HAP-1 (cell line): Measurements from ENCODE around the gene ADGRF5.
"Not testable (repeated sequence)": the region's sequence is repeated elsewhere in the genome, so short reads cannot be mapped to it uniquely, and the experiment has no call there.

Experiments used
- DNase-seq, 2 experiments: peaks; one replicate each; pipeline ENCODE4 v3.0.0-alpha.2; 2016 to 2020; ENCODE audit warnings: low spot score in 2 of 2
- H3K27me3 ChIP-seq: fragments of 250-450 bp; sonication (Bioruptor Pico); 2 replicates; pipeline ENCODE4 v1.5.1; 2020; ENCODE audit warnings: low read depth, mild to moderate bottlenecking, moderate library complexity
- H3K36me3 ChIP-seq: fragments of 250-450 bp; sonication (Bioruptor Pico); replicated peaks from 2 replicates; pipeline ENCODE4 v1.5.1; 2020; ENCODE audit warnings: mild to moderate bottlenecking
- H3K4me1 ChIP-seq: fragments of 250-450 bp; sonication (Bioruptor Pico); 2 replicates; pipeline ENCODE4 v1.5.1; 2020; ENCODE audit warnings: mild to moderate bottlenecking
- H3K4me3 ChIP-seq: fragments of 250-450 bp; sonication (Bioruptor Pico); 2 replicates; pipeline ENCODE4 v1.5.1; 2020; ENCODE audit warnings: mild to moderate bottlenecking, moderate library complexity
- H3K9me3 ChIP-seq: fragments of 250-450 bp; sonication (Bioruptor Pico); 2 replicates; pipeline ENCODE4 v1.5.1; 2020; ENCODE audit warnings: mild to moderate bottlenecking, moderate library complexity
- in situ Hi-C: fragments of 300-500 bp; cut with MboI; formaldehyde crosslinking; loops from 3 replicates; pipeline ENCODE4 v1.14.3; 2020; ENCODE audit warnings: low sequenced_read_pairs, inconsistent platforms, mixed read lengths

ADGRF5 gene

DNA sequence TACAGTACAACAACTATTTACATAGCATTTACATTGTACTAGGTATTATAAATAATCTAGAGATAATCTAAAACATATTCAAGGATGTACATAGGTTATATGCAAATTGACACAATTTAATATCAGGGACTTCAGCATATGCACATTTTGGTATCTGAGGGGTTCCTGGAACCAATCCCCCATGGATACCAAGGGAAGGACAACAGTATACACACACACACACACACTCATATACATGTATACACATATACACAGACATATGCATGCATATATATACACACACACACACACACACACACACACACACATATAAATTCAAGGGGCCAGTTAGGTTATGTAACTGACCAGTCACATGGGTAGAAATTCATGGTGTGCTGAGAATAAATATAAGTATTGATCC, 24.9 kb downstream of the ADGRF5 start:
- no peaks in the 10 kb centered on the region for H3K4me1 ChIP-seq
- in situ Hi-C loops, result no loop called here
- H3K4me3 ChIP-seq, result no peak overlapping the region
- no peaks in the 10 kb centered on the region for H3K36me3 ChIP-seq
- no peaks in the 10 kb centered on the region for H3K9me3 ChIP-seq
- DNase-seq, result no peak
- no peaks in the 10 kb centered on the region for H3K27me3 ChIP-seq

DNA sequence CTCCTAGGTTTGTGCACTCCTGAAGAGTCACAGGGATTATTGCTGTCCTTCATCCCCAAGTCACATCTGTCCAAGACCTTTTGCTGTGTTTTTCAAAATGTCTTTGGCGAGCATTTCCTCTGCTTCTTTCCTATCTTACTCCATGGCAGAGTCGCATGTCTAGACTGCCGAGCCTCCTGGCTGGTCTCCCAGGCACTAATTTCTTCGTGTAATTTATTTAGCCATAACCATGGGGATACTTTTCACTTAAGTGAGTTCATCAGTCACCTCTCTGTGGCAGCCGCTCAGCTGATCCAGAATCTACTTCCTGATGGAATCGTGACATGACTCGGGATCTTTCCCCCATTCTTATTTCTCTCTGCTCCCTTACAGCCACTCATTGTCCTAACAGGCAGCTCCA, 25.8 kb downstream of the ADGRF5 start:
- no peaks in the 10 kb centered on the region for H3K9me3 ChIP-seq

DNA sequence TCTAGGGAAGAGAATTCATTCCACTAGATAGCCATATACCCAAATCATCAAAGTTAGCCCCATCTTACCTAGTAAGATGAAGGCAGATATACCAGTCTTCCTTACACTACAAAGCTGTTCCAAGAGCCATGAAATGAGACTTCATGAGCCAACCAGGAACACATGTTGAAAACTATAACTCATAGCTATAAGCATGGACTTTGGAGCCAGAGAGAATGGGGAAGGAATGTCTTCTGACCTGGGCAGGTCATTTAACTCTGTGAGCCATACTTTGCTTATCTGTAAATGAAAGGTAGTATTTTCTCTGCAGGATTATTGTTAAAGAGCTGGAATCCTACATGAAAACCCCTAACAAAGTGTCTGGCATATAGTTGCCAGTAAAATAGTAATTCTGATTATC, 27.3 kb downstream of the ADGRF5 start:
- H3K36me3 ChIP-seq, result no peaks in the 10 kb centered on the region
- H3K4me3 ChIP-seq, result no peak overlapping the region
- DNase-seq, result no peak
- no peaks in the 10 kb centered on the region for H3K27me3 ChIP-seq
- no peaks in the 10 kb centered on the region for H3K9me3 ChIP-seq
- H3K4me1 ChIP-seq, result no peaks in the 10 kb centered on the region
- in situ Hi-C loops, result no loop called here

More for the DNA sequence above, 25.8 kb downstream of the ADGRF5 start:
- H3K4me1 ChIP-seq, result no peaks in the 10 kb centered on the region
- no peaks in the 10 kb centered on the region for H3K36me3 ChIP-seq
- in situ Hi-C loops, result no loop called here
- no peak for DNase-seq
- H3K27me3 ChIP-seq, result no peaks in the 10 kb centered on the region
- no peak overlapping the region for H3K4me3 ChIP-seq

DNA sequence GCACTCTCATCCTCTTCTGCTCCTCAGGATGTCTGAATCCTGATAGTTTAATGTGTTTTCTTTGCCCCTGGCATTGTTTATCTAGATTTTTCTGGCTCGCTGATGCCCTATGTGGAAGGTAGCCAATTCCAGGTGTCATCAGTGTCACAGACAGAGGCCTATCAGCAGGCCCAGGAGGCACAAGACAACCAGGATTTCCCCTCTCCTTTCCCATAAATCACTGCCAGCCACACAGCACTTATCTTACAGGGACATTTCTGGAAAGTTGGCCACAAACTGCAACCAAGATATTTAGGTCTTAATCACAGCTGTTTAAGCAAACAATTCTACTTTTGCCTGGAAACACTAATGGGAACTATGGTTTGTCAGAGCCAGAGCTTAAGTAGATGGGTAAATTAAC, 28.1 kb downstream of the ADGRF5 start:
- no peaks in the 10 kb centered on the region for H3K27me3 ChIP-seq
- no peak overlapping the region for H3K4me3 ChIP-seq
- no peak for DNase-seq
- no peaks in the 10 kb centered on the region for H3K36me3 ChIP-seq
- in situ Hi-C loops, result no loop called here
- H3K9me3 ChIP-seq, result no peaks in the 10 kb centered on the region
- H3K4me1 ChIP-seq, result no peaks in the 10 kb centered on the region

DNA sequence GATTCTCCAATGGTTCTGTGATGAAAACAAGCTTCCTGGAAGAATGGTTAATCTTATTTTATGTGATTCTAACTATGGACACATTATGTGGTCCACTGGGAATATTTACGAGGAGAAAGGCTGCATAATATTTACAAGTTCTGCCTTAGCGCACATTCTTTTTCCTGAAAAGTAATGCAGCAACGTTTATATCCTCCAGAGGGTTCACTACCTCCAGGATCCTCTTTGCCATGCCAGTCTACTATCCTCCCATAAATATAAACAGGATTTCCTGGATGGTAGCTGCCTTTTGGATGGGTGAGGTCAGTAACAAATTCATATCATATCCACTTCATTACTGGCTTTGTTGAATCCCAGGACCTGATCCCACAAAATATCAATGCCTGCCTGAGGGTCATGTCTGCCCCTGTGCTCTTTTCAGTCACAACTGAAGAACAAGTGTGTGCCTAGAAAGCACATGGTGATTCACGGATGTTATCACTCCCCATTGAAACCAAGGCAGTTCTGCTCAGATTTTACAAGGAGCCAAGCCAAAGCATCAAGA, 30.4 kb downstream of the ADGRF5 start:
- no peaks in the 10 kb centered on the region for H3K27me3 ChIP-seq
- H3K9me3 ChIP-seq, result no peaks in the 10 kb centered on the region
- no peaks in the 10 kb centered on the region for H3K36me3 ChIP-seq
- no peaks in the 10 kb centered on the region for H3K4me1 ChIP-seq
- no peak overlapping the region for H3K4me3 ChIP-seq
- DNase-seq, result no peak
- in situ Hi-C loops, result no loop called here

DNA sequence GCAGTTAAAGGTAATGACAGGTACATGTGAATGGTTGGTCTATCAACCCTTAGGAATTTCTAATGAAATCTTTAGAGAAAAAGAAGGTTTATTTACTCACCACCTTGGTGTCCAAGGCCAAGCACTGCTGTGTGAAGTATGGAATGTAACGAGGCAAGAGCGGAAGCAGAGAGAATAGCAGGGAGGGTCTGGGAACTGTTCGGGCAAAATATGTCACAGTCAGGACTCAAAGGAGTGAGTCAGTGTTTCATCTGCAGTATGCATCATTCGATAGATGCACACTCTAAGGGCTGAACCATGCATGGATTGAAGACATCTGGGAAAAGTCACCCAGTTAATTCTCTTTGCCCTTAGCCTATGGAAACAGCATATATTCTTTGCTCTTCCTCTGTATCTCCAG, 33.2 kb downstream of the ADGRF5 start:
- H3K4me1 ChIP-seq, result no peaks in the 10 kb centered on the region
- DNase-seq, result no peak
- in situ Hi-C loops, result no loop called here
- H3K4me3 ChIP-seq, result no peak overlapping the region
- no peaks in the 10 kb centered on the region for H3K27me3 ChIP-seq
- no peaks in the 10 kb centered on the region for H3K36me3 ChIP-seq
- no peaks in the 10 kb centered on the region for H3K9me3 ChIP-seq

DNA sequence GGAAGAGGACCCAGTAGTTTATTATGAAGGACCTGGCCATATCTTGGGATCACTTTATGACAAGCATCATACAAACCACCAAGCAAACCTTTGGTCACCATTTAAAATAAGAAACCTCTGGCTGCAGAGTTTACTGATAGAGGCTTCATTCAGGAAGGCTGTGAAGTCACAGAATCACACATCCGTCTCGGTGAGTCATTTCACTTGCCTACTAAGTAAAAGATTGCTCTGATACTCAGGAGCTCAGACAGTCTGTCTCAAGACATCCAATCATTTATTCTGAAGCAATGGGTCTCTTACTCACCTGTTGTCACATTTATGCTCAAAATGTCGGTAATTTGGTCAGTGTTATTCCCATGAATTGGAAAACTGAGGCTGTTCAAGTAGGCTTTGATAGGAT, 33.7 kb downstream of the ADGRF5 start:
- Histone ChIP-seq H3K36me3 (no peaks in the 10 kb centered on the region), H3K27me3 (no peaks in the 10 kb centered on the region), H3K4me1 (no peaks in the 10 kb centered on the region), H3K4me3 (no peak overlapping the region), H3K9me3 (no peaks in the 10 kb centered on the region)
- no peak for DNase-seq
- in situ Hi-C loops, result no loop called here

DNA sequence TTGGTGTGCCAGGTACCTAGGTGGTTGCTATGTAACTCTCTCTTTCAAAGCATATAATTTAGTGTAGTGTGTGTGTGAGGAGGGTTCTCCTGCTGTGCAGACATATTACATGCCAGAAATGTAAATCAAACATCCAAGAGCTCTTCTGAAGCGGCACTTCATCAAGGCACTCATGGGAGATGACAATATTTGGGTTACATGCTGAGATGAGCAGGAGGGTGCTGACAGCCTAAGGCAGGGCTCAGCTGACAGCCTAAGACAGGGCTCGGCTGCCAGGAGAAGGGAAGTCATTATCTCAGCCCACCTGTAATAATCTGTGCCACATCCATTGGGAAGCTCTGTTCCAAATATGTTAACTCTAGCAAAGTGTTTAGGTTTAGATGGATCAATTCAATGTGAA, 39.1 kb downstream of the ADGRF5 start:
- Histone ChIP-seq H3K4me3 (no peak overlapping the region), H3K36me3 (no peaks in the 10 kb centered on the region), H3K9me3 (no peaks in the 10 kb centered on the region), H3K27me3 (no peaks in the 10 kb centered on the region), H3K4me1 (no peaks in the 10 kb centered on the region)
- in situ Hi-C loops, result no loop called here
- no peak for DNase-seq

DNA sequence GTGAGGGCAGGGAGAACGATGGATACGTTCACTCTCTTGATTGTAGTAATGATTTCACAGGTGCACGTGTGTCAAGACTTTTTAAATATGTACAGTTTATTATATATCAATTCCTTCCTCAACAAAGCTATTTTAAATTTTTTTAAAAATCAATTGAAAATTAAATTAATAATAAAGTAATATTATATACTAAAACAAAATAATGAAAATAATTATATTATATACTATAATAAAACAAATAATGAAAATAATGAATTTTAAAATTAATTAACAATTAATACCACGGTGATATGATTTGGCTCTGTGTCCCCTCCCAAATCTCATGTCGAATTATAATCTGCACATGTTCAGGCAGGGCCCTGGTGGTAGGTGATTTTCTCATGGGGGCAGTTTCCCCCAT, 42.7 kb downstream of the ADGRF5 start:
- Histone ChIP-seq H3K9me3 (no peaks in the 10 kb centered on the region), H3K36me3 (no peaks in the 10 kb centered on the region), H3K4me1 (no peaks in the 10 kb centered on the region), H3K4me3 (no peak overlapping the region), H3K27me3 (no peaks in the 10 kb centered on the region)
- DNase-seq, result no peak
- in situ Hi-C loops, result no loop called here

DNA sequence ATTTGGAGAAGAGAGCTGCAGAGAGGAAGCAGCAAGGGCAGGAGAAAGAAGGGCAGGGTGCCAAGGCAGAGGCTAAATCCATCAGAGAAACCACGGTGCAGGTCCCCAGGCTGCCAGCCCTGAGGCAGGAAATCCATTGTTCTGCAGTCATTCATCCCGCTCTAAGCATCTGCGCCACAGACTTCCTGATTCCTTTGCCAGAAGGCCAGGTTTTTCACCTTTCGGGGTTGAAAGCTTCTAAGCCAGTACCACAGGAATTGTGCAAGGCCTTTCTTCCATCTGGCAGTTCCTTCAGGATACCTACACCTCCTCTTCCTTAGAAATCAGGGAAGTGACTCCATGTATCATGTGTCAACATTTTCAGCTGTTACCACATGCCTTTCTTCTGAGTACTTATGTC, 45.6 kb downstream of the ADGRF5 start:
- H3K4me3 ChIP-seq, result no peak overlapping the region
- in situ Hi-C loops, result no loop called here
- DNase-seq, result no peak
- H3K27me3 ChIP-seq, result peaks cover 2% of the 10 kb centered on the region
- H3K4me1 ChIP-seq, result no peaks in the 10 kb centered on the region
- no peaks in the 10 kb centered on the region for H3K36me3 ChIP-seq
- H3K9me3 ChIP-seq, result no peaks in the 10 kb centered on the region

DNA sequence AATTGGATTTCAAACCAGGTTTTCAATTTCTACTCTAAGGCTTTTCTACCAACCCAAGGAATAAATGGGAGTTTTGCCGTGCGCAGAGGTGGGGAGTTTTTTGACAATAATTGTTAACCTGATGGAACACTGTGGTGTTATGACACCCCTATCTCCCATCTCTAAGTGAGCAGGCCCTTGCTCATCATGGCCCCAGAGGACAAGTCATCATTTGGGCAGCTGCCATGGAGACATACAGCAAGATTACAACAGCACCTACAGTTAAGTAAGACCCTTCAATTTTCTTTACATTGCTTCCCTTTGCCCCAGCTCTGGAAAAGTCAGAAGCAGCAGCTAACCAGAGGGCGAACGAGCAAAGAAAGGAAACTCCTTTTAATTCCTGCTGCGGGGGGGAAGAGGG, 54.3 kb downstream of the ADGRF5 start:
- Histone ChIP-seq H3K4me3 (no peak overlapping the region), H3K27me3 (peaks cover 2% of the 10 kb centered on the region; the same call in 1 of the 2 replicates), H3K4me1 (no peaks in the 10 kb centered on the region), H3K36me3 (no peaks in the 10 kb centered on the region), H3K9me3 (no peaks in the 10 kb centered on the region)
- in situ Hi-C loops, result loop anchor here (25.0 kb wide), 1 partner anchor 120 kb away; no protein-coding TSS in a partner anchor
- DNase-seq, result no peak

DNA sequence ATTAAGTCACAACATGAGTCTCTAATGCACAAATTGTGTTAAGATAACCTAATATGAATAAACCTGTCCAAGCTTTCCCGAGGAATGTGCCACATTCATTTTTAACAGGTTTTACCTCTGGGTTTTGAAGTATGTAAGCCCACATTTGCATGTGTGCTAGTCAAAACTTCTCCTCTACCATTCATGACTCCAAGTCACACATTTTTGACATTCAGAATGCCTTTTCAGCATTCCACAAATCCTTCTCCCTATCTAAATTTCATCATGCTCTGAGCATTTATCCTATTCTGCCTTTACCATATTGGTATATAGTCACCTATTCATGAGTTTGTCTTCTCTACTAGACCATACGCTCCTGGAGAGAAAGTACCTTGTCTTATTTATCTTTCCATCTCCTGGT, 56.5 kb downstream of the ADGRF5 start:
- Histone ChIP-seq H3K4me3 (no peak overlapping the region), H3K27me3 (no peaks in the 10 kb centered on the region), H3K4me1 (no peaks in the 10 kb centered on the region), H3K9me3 (no peaks in the 10 kb centered on the region), H3K36me3 (no peaks in the 10 kb centered on the region)
- in situ Hi-C loops, result loop anchor here (25.0 kb wide), 1 partner anchor 122 kb away; no protein-coding TSS in a partner anchor
- DNase-seq, result no peak

DNA sequence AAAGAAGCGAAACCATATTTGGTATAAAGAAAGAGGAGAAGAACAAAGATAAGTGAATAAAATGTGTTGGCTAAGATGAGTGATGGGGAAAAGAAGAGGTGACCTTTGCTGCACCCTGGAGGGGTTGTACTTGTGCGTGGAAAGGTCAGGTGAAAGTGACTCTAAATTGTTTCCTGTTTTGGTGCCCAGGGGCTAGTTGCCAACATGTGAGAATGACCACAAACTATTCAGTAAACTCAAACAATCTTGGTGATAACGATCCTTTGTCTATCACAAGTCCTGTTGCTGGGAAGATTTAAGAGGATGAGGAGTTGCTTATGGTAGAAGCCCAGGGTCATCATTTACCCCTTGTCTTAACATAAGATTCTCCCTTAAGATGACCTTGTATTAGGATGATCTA, 57.9 kb downstream of the ADGRF5 start:
- in situ Hi-C loops, result loop anchor here (25.0 kb wide), 1 partner anchor 124 kb away; no protein-coding TSS in a partner anchor
- no peak for DNase-seq
- no peaks in the 10 kb centered on the region for H3K27me3 ChIP-seq
- no peaks in the 10 kb centered on the region for H3K4me1 ChIP-seq
- H3K9me3 ChIP-seq, result no peaks in the 10 kb centered on the region
- H3K36me3 ChIP-seq, result no peaks in the 10 kb centered on the region
- H3K4me3 ChIP-seq, result no peak overlapping the region

DNA sequence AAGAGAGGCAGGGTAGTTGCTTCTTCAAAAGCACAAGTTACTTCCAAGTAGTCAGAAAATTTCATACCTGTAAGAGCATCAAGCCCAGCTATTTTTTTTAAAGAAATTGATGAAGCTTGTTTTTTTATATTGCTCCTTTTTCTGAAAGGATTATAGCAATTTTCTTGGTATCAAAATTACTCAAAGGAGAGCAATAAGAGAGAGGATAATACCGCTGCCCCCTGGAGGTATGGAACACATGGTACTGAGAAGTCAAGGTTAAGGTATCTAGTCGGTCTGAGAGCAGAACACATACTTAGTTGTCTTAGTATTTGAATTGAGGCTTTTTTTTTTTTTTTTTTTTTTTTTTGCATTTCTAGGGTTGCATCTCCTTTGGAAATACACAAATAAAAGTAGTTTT, 59.4 kb downstream of the ADGRF5 start:
- Histone ChIP-seq H3K9me3 (no peaks in the 10 kb centered on the region), H3K4me3 (no peak overlapping the region), H3K27me3 (no peaks in the 10 kb centered on the region), H3K36me3 (no peaks in the 10 kb centered on the region), H3K4me1 (no peaks in the 10 kb centered on the region)
- no peak for DNase-seq
- in situ Hi-C loops, result loop anchor here (25.0 kb wide), 1 partner anchor 125 kb away; no protein-coding TSS in a partner anchor

DNA sequence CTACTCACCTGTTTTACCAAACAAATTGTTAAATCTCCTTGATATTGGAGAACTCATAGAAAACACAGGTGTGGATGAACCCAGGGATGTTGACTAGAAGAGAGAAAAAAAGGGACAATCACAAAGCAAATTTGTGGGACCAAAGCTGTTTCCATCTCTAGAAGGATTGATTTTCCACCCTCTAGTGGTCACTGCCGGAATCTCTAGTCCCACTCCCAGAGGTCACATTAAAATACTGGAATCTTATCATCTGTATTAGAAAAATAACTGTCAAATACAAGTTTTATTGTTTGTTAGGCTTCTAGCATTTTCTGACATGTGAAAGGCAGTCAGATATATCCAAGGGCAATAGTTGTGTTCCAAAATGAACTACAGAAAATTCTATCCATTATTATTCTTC, 65.8 kb downstream of the ADGRF5 start:
- H3K36me3 ChIP-seq, H3K9me3 ChIP-seq, H3K4me1 ChIP-seq, H3K27me3 ChIP-seq, H3K4me3 ChIP-seq: not testable (repeated sequence)
- peak in 1 of 2 experiments; percentile 57 for DNase-seq
- in situ Hi-C loops, result loop anchor here (25.0 kb wide), 1 partner anchor 131 kb away; no protein-coding TSS in a partner anchor
